AG09309 (cell line): ENCODE measurements around the gene TCEA3.

Experiments
- DNase-seq: peaks from one replicate; pipeline ENCODE4 v3.0.0-alpha.2; 2010; ENCODE audit warnings: low read depth
- H3K4me3 ChIP-seq: 2 replicates; pipeline ENCODE4 v1.5.1; 2011; ENCODE audit warnings: mild to moderate bottlenecking, low read depth, low read length, moderate library complexity; ENCODE audit not compliant: control insufficient read depth
- CTCF ChIP-seq: IDR thresholded peaks from 2 replicates; pipeline ENCODE4 v1.5.1; 2011; ENCODE audit warnings: mild to moderate bottlenecking, low read depth, low read length, inconsistent platforms; ENCODE audit not compliant: insufficient read depth, control insufficient read depth; ENCODE audit errors: missing control alignments

The TCEA3 gene

GRCh38 chr1:23367791-23368561 lies 56.6 kb downstream of the TCEA3 start:
- TF ChIP-seq CTCF = no peak
- peak; percentile 93 for DNase-seq
- peak overlapping the region; percentile 80 for H3K4me3 ChIP-seq

DNA sequence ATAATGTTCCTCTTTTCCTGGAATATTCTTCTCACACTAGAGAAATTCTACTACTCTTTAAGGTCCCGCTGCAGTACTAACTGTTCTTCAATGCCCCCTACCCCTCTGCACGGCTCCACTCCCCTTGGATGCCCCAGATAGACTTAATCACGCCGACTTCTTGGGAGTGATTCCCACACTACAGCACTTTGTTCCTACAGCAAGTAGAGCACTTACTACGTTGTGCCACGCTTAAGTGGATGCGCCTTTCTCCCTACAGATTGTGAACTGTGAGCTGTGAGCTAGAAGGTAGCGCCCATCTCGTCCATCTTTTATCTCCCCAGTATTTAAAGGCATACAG lies 57.1 kb downstream of the TCEA3 start:
- no peak for TF ChIP-seq CTCF
- peak overlapping the region; percentile 80 for H3K4me3 ChIP-seq
- DNase-seq = no peak

- DNase-seq = no peak
- H3K4me3 ChIP-seq = no peak overlapping the region
- TF ChIP-seq CTCF = no peak
These were observed 58.0 kb downstream of the TCEA3 start for GRCh38 chr1:23366598-23366997.

DNA sequence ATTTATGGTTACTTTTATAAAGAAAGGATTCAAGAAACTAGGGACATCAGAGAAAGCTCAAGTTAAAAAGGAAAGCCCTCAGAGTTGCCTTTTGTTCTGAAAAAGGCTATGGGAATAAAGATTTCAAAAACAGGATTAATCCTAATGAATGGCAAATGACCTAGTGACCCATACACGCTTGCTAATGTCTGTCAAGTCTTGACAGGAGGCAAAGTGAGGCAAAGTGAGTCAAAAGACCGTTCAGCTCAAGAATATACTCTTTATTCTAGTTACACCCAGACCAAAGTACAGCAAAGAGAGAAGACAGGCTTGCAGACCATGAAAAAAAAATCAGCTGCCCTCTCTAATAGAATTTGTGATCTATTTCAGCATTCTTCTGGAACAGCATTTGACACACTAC lies 58.4 kb downstream of the TCEA3 start:
- DNase-seq = no peak
- no peak overlapping the region for H3K4me3 ChIP-seq
- no peak for TF ChIP-seq CTCF

DNA sequence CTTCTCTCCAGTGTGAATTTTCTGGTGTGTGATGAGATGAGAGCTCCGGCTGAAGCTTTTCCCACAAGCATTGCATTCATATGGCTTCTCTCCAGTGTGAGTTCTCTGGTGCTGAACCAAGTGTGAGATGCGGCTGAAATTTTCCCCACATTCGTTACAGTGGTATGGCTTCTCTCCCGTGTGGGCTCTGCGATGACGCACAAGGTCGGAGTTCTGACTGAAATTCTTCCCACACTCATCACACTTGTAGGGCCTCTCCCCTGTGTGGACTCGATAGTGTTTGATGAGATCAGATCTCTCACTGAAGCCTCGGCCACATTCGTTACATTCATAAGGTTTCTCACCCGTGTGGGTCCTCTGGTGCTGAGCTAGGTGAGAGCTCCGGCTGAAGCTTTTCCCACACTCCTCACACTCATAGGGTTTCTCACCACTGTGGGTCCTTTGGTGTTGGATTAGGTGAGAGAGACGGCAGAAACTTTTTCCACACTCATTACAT lies 62.3 kb downstream of the TCEA3 start:
- H3K4me3 ChIP-seq = no peak overlapping the region
- TF ChIP-seq CTCF = no peak
- DNase-seq = no peak

DNA sequence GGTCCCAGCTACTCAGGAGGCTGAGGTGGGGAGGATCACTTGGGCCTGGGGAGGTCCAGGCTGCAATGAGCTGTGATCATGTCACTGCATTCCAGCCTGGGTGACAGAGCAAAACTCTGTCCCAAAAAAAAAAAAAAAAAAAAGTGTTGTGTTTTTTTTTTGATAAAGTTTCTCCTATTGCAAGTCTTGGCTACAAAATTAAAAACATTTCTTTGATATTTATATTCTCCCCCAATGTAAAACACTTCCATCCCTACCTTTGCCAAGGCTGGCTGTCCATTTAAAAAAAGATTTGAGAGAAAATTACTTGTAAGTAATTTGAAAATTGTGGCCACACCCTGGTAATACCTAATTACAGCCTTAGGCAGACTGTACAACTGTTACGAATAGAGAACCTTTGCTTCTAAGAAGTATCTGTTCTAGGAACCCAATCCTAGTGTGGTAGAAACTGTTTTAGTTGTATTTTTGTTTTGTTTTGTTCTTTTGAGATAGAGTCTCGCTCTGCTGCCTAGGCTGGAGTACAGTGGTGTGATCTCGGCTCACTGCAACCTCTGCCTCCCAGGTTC lies 66.2 kb downstream of the TCEA3 start:
- DNase-seq = no peak
- TF ChIP-seq CTCF = no peak

More for the DNA sequence above, 66.2 kb downstream of the TCEA3 start:
- no peak overlapping the region for H3K4me3 ChIP-seq
